Measurements from ENCODE around the gene NDUFB10. TPM values are rescaled to one million over a fixed set of nuclear protein-coding genes. Genes with fewer than 3 reads are reported as not detected.

The NDUFB10 gene
- total and polyA plus RNA-seq, 2 experiments from 2014 or later = 244 to 495 TPM

DNA sequence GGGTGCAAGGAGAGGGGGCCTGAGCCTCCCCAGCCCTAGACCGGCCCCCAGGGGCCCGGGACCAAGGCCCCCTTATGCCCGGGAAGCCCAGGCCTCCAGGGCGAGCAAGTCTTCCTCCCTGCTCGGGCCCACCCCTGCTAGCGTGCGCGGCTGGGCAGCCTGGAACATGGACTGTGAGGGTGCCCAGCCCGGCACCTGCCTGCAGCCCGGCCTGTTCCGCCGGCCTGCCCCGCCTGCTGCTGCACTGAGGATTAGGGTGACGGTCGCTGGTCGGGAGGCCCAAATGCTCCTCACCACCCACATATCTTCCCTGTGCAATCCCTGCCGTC is 47.2 kb upstream of the NDUFB10 start:
- no peak for DNase-seq (ENCODE audit: low spot score)
- Histone ChIP-seq H3K27me3 (ENCODE audit: insufficient read depth) (peaks cover 22% of the 10 kb centered on the region), H3K4me2 (no peak overlapping the region), H3F3A (replicated peaks; ENCODE audit: low read depth) (no peaks in the 10 kb centered on the region), H2AFZ (no peak overlapping the region), H3K9me2 (ENCODE audit: insufficient read depth) (no peaks in the 10 kb centered on the region), H3K4me3 (no peak overlapping the region), H3K27ac (ENCODE audit: low read depth) (no peak overlapping the region), H3K36me3 (ENCODE audit: insufficient read depth) (no peaks in the 10 kb centered on the region), H3K4me1 (ENCODE audit: insufficient read depth) (peaks cover 13% of the 10 kb centered on the region; the same call in 1 of the 2 replicates), H3K79me2 (replicated peaks; ENCODE audit: insufficient read depth) (no peaks in the 10 kb centered on the region), H4K20me1 (replicated peaks; ENCODE audit: insufficient read depth) (no peaks in the 10 kb centered on the region)
- no peaks in the 10 kb centered on the region for H3K9me3 Mint-ChIP-seq
- ATAC-seq = no peak
- no peak overlapping the region for H3K27ac Mint-ChIP-seq
- H3K4me3 Mint-ChIP-seq = no peak overlapping the region
- TF ChIP-seq NANOG (IDR thresholded peaks at IDR 0.05; ENCODE audit: borderline replicate concordance) (no peak), JUNB (IDR thresholded peaks at IDR 0.05; ENCODE audit: unreplicated experiment) (no peak), POLR2AphosphoS5 (IDR thresholded peaks at IDR 0.05; ENCODE audit: low read depth) (no peak), STAT1 (IDR thresholded peaks at IDR 0.05; ENCODE audit: unreplicated experiment) (no peak), ZNF331 (CRISPR knock-in tag; IDR thresholded peaks at IDR 0.05; ENCODE audit: low read depth) (no peak), ZNF114 (CRISPR knock-in tag; IDR thresholded peaks at IDR 0.05) (no peak), EZH2phosphoT487 (IDR thresholded peaks at IDR 0.05; ENCODE audit: unreplicated experiment) (no peak), EZH2 (IDR thresholded peaks at IDR 0.05; ENCODE audit: low read depth, unreplicated experiment) (no peak), CREB1 (CRISPR knock-in tag; IDR thresholded peaks at IDR 0.05; ENCODE audit: low read depth) (no peak)
- TF ChIP-seq, protein P1, sequence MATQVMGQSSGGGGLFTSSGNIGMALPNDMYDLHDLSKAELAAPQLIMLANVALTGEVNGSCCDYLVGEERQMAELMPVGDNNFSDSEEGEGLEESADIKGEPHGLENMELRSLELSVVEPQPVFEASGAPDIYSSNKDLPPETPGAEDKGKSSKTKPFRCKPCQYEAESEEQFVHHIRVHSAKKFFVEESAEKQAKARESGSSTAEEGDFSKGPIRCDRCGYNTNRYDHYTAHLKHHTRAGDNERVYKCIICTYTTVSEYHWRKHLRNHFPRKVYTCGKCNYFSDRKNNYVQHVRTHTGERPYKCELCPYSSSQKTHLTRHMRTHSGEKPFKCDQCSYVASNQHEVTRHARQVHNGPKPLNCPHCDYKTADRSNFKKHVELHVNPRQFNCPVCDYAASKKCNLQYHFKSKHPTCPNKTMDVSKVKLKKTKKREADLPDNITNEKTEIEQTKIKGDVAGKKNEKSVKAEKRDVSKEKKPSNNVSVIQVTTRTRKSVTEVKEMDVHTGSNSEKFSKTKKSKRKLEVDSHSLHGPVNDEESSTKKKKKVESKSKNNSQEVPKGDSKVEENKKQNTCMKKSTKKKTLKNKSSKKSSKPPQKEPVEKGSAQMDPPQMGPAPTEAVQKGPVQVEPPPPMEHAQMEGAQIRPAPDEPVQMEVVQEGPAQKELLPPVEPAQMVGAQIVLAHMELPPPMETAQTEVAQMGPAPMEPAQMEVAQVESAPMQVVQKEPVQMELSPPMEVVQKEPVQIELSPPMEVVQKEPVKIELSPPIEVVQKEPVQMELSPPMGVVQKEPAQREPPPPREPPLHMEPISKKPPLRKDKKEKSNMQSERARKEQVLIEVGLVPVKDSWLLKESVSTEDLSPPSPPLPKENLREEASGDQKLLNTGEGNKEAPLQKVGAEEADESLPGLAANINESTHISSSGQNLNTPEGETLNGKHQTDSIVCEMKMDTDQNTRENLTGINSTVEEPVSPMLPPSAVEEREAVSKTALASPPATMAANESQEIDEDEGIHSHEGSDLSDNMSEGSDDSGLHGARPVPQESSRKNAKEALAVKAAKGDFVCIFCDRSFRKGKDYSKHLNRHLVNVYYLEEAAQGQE (IDR thresholded peaks at IDR 0.05; ENCODE audit: unreplicated experiment) = no peak
- TF ChIP-seq, protein P2, sequence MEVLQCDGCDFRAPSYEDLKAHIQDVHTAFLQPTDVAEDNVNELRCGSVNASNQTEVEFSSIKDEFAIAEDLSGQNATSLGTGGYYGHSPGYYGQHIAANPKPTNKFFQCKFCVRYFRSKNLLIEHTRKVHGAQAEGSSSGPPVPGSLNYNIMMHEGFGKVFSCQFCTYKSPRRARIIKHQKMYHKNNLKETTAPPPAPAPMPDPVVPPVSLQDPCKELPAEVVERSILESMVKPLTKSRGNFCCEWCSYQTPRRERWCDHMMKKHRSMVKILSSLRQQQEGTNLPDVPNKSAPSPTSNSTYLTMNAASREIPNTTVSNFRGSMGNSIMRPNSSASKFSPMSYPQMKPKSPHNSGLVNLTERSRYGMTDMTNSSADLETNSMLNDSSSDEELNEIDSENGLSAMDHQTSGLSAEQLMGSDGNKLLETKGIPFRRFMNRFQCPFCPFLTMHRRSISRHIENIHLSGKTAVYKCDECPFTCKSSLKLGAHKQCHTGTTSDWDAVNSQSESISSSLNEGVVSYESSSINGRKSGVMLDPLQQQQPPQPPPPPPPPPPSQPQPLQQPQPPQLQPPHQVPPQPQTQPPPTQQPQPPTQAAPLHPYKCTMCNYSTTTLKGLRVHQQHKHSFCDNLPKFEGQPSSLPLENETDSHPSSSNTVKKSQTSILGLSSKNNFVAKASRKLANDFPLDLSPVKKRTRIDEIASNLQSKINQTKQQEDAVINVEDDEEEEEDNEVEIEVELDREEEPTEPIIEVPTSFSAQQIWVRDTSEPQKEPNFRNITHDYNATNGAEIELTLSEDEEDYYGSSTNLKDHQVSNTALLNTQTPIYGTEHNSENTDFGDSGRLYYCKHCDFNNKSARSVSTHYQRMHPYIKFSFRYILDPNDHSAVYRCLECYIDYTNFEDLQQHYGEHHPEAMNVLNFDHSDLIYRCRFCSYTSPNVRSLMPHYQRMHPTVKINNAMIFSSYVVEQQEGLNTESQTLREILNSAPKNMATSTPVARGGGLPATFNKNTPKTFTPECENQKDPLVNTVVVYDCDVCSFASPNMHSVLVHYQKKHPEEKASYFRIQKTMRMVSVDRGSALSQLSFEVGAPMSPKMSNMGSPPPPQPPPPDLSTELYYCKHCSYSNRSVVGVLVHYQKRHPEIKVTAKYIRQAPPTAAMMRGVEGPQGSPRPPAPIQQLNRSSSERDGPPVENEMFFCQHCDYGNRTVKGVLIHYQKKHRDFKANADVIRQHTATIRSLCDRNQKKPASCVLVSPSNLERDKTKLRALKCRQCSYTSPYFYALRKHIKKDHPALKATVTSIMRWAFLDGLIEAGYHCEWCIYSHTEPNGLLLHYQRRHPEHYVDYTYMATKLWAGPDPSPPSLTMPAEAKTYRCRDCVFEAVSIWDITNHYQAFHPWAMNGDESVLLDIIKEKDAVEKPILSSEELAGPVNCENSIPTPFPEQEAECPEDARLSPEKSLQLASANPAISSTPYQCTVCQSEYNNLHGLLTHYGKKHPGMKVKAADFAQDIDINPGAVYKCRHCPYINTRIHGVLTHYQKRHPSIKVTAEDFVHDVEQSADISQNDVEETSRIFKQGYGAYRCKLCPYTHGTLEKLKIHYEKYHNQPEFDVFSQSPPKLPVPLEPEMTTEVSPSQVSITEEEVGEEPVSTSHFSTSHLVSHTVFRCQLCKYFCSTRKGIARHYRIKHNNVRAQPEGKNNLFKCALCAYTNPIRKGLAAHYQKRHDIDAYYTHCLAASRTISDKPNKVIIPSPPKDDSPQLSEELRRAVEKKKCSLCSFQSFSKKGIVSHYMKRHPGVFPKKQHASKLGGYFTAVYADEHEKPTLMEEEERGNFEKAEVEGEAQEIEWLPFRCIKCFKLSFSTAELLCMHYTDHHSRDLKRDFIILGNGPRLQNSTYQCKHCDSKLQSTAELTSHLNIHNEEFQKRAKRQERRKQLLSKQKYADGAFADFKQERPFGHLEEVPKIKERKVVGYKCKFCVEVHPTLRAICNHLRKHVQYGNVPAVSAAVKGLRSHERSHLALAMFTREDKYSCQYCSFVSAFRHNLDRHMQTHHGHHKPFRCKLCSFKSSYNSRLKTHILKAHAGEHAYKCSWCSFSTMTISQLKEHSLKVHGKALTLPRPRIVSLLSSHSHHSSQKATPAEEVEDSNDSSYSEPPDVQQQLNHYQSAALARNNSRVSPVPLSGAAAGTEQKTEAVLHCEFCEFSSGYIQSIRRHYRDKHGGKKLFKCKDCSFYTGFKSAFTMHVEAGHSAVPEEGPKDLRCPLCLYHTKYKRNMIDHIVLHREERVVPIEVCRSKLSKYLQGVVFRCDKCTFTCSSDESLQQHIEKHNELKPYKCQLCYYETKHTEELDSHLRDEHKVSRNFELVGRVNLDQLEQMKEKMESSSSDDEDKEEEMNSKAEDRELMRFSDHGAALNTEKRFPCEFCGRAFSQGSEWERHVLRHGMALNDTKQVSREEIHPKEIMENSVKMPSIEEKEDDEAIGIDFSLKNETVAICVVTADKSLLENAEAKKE (CRISPR knock-in tag; IDR thresholded peaks at IDR 0.05) = no peak
- TF ChIP-seq, protein P3, sequence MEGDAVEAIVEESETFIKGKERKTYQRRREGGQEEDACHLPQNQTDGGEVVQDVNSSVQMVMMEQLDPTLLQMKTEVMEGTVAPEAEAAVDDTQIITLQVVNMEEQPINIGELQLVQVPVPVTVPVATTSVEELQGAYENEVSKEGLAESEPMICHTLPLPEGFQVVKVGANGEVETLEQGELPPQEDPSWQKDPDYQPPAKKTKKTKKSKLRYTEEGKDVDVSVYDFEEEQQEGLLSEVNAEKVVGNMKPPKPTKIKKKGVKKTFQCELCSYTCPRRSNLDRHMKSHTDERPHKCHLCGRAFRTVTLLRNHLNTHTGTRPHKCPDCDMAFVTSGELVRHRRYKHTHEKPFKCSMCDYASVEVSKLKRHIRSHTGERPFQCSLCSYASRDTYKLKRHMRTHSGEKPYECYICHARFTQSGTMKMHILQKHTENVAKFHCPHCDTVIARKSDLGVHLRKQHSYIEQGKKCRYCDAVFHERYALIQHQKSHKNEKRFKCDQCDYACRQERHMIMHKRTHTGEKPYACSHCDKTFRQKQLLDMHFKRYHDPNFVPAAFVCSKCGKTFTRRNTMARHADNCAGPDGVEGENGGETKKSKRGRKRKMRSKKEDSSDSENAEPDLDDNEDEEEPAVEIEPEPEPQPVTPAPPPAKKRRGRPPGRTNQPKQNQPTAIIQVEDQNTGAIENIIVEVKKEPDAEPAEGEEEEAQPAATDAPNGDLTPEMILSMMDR (conservative IDR thresholded peaks at IDR 0.05; ENCODE audit: low read depth in 2 of 2) = no peak
- TF ChIP-seq, protein P4, sequence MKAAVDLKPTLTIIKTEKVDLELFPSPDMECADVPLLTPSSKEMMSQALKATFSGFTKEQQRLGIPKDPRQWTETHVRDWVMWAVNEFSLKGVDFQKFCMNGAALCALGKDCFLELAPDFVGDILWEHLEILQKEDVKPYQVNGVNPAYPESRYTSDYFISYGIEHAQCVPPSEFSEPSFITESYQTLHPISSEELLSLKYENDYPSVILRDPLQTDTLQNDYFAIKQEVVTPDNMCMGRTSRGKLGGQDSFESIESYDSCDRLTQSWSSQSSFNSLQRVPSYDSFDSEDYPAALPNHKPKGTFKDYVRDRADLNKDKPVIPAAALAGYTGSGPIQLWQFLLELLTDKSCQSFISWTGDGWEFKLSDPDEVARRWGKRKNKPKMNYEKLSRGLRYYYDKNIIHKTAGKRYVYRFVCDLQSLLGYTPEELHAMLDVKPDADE (IDR thresholded peaks at IDR 0.05) = no peak
- H3K27me3 Mint-ChIP-seq (ENCODE audit: insufficient read depth, low read depth, poor library complexity) = peaks cover 36% of the 10 kb centered on the region
- H3K36me3 Mint-ChIP-seq (ENCODE audit: low read depth) = no peaks in the 10 kb centered on the region
- peaks cover 27% of the 10 kb centered on the region for H3K4me1 Mint-ChIP-seq
